Lung (tissue), 12 donors: Measurements from ENCODE around the gene BRI3. TPM values are rescaled to one million over a fixed set of nuclear protein-coding genes. Genes with fewer than 3 reads are reported as not detected.

Experiments
- ATAC-seq: fragments of 200-7000 bp; cut with Tn5 transposase; one replicate; pipeline ENCODE4 v1.9.1; 2020; ENCODE audit warnings: moderate number of reproducible peaks; ENCODE audit not compliant: insufficient read depth, low FRiP score
- DNase-seq, 3 donors: peaks; one replicate each; pipeline ENCODE4 v3.0.0-alpha.2; 2013 to 2017
- H3K27ac ChIP-seq, 2 donors: one replicate each; pipeline ENCODE4 v1.5.1; 2013; ENCODE audit warnings: mild to moderate bottlenecking in 2 of 2, moderate library complexity in 2 of 2, control low read depth in 1 of 2, inconsistent platforms in 1 of 2, low read depth in 1 of 2, low read length in 1 of 2
- H3K27me3 ChIP-seq, 3 donors: one replicate each; pipeline ENCODE4 v1.5.1; 2013; ENCODE audit warnings: low read length in 2 of 3; ENCODE audit not compliant: control insufficient read depth in 3 of 3, insufficient read depth in 3 of 3
- H3K36me3 ChIP-seq, 4 donors: one replicate each; pipeline ENCODE4 v1.5.1; 2013; ENCODE audit warnings: low read length in 4 of 4, mild to moderate bottlenecking in 1 of 4, moderate library complexity in 1 of 4; ENCODE audit not compliant: control insufficient read depth in 4 of 4, insufficient read depth in 4 of 4
- H3K4me1 ChIP-seq, 5 donors: one replicate each; pipeline ENCODE4 v1.5.1; 2013; ENCODE audit warnings: low read length in 5 of 5, mild to moderate bottlenecking in 2 of 5, moderate library complexity in 1 of 5; ENCODE audit not compliant: control insufficient read depth in 5 of 5, insufficient read depth in 5 of 5
- H3K4me3 ChIP-seq: one replicate; pipeline ENCODE4 v1.5.1; 2013; ENCODE audit warnings: mild to moderate bottlenecking, control low read depth, moderate library complexity
- H3K9ac ChIP-seq, 2 donors: one replicate each; pipeline ENCODE4 v1.5.1; 2013; ENCODE audit warnings: low read length in 2 of 2, control low read depth in 1 of 2; ENCODE audit not compliant: insufficient read depth in 1 of 2
- H3K9me3 ChIP-seq, 4 donors: one replicate each; pipeline ENCODE4 v1.5.1; 2013; ENCODE audit warnings: low read length in 3 of 4, mild to moderate bottlenecking in 1 of 4, moderate library complexity in 1 of 4; ENCODE audit not compliant: control insufficient read depth in 4 of 4, insufficient read depth in 3 of 4
- CTCF ChIP-seq: IDR thresholded peaks from 2 replicates; pipeline ENCODE4 v1.5.1; 2012; ENCODE audit warnings: mild to moderate bottlenecking; ENCODE audit errors: control extremely low read depth, extremely low read depth
- WGBS, 2 donors: extraction: QIAGEN DNeasy Blood & Tissue Kit; methylation state at CpG; one replicate each; pipeline ENCODE4 v1.1.7; 2013; 5-methylcytosine and 5-hydroxymethylcytosine counted together
- polyA plus RNA-seq, 2 donors: library from polyadenylated mRNA; stranded (reverse); fragments of 200-250 nt; gene quantifications; one replicate each; pipeline ENCODE4 v1.2.1, GENCODE V29; 2013
- total RNA-seq, 2 donors: library from RNA; depleted of rRNA in 1 of 2; stranded (reverse); fragments of >200 nt in 1 of 2; gene quantifications; one replicate each; pipeline ENCODE4 v1.2.1, GENCODE V29; 2014 to 2021
- donor health status: control.
- donor health status: control.
- donor health status: Bipolar disorder and iron deficiency.
- donor health status: healthy.
- donor health status: DM: yes; HTN: yes; CAD: no.

The BRI3 gene
- total and polyA plus RNA-seq, 4 donors = 99.7 to 615 (median 439) TPM

- TF ChIP-seq CTCF = no peak
- no peak overlapping the region for H3K4me3 ChIP-seq
- H3K4me1 ChIP-seq = peaks cover 0 to 11% (median 2%) of the 10 kb centered on the region in 5 donors
- ATAC-seq = no peak
- no peak overlapping the region for H3K9ac ChIP-seq
- no peak overlapping the region for H3K27ac ChIP-seq
- 98% methylated on average over 7 of the region's 7 CpGs for WGBS, 2 donors
- H3K27me3 ChIP-seq = no peaks in the 10 kb centered on the region
- peaks cover 0 to 10% (median 1%) of the 10 kb centered on the region in 4 donors for H3K36me3 ChIP-seq
- no peaks in the 10 kb centered on the region for H3K9me3 ChIP-seq
- no peak for DNase-seq
These were observed 25.1 kb upstream of the BRI3 start for GRCh38 chr7:98256431-98256830.

- ATAC-seq (no peak), DNase-seq (no peak)
- no peak for TF ChIP-seq CTCF
- 90 to 95% methylated on average over 6 of the region's 6 CpGs for WGBS, 2 donors
- H3K36me3 ChIP-seq = peaks cover 0 to 12% (median 1%) of the 10 kb centered on the region in 4 donors
- H3K9me3 ChIP-seq = no peaks in the 10 kb centered on the region
- no peaks in the 10 kb centered on the region for H3K27me3 ChIP-seq
- peaks cover 0 to 11% (median 0%) of the 10 kb centered on the region in 5 donors for H3K4me1 ChIP-seq
- no peak overlapping the region for H3K9ac ChIP-seq
- H3K27ac ChIP-seq = no peak overlapping the region
- H3K4me3 ChIP-seq = no peak overlapping the region
These were observed 23.8 kb upstream of the BRI3 start for GRCh38 chr7:98257701-98258100.

GRCh38 chr7:98265841-98266271 lies 15.6 kb upstream of the BRI3 start:
- H3K9ac ChIP-seq = no peak overlapping the region
- H3K27me3 ChIP-seq = no peaks in the 10 kb centered on the region
- DNase-seq = no peak
- H3K36me3 ChIP-seq = peaks cover 0 to 13% (median 1%) of the 10 kb centered on the region in 4 donors
- TF ChIP-seq CTCF = no peak
- peaks cover 0 to 1% (median 0%) of the 10 kb centered on the region in 5 donors for H3K4me1 ChIP-seq
- WGBS, 2 donors = 73 to 85% methylated on average over 5 of the region's 5 CpGs
- ATAC-seq = no peak
- H3K27ac ChIP-seq = peak overlapping the region in 1 of 2 donors; percentile 1
- no peak overlapping the region for H3K4me3 ChIP-seq
- no peaks in the 10 kb centered on the region for H3K9me3 ChIP-seq

- Histone ChIP-seq H3K9me3 (no peaks in the 10 kb centered on the region), H3K27ac (no peak overlapping the region), H3K4me3 (no peak overlapping the region), H3K9ac (no peak overlapping the region), H3K4me1 (peaks cover 0 to 1% (median 0%) of the 10 kb centered on the region in 5 donors), H3K36me3 (peaks cover 0 to 8% (median 1%) of the 10 kb centered on the region in 4 donors), H3K27me3 (no peaks in the 10 kb centered on the region)
- WGBS, 2 donors = 62 to 100% methylated on average over 2 of the region's 2 CpGs
- no peak for TF ChIP-seq CTCF
- DNase-seq (no peak), ATAC-seq (peak; percentile 86)
These were observed 14.6 kb upstream of the BRI3 start for GRCh38 chr7:98266840-98267239.
